Measurements from ENCODE around the gene BCAS3. TPM values are rescaled to one million over a fixed set of nuclear protein-coding genes. Genes with fewer than 3 reads are reported as not detected.

Gene BCAS3
- polyA plus RNA-seq, 1 donor from 2014 or later = 21.6 TPM

DNA sequence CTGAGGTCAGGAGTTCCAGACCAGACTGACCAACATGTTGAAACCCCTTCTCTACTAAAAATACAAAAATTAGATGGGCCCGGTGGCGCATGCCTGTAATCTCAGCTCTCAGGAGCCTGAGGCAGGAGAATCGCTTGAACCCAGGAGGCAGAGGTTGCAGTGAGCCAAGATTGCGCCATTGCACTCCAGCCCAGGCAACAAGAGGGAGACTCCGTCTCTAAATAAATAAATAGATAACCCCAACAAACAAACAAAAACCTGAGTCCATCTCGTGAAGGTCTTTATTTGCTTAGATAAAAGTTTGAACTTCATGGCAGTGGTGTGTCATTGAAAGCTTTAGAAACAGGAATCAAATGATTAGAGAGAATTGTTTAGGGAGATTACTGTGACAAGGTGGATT lies 167.4 kb downstream of the BCAS3 start:
- Histone ChIP-seq H3K27me3 (ENCODE audit: insufficient read depth, low read depth, low read length) (no peaks in the 10 kb centered on the region), H4K20me1 (ENCODE audit: insufficient read depth) (no peaks in the 10 kb centered on the region), H3K9me3 (ENCODE audit: low read length) (no peaks in the 10 kb centered on the region), H3K4me2 (ENCODE audit: low read length) (no peak overlapping the region), H3K9ac (ENCODE audit: low read length) (no peak overlapping the region), H2AFZ (ENCODE audit: low read depth, low read length) (no peak overlapping the region), H3K36me3 (ENCODE audit: insufficient read depth, low read length) (no peaks in the 10 kb centered on the region), H3K4me3 (ENCODE audit: low read length) (no peak overlapping the region), H3K9me2 (ENCODE audit: insufficient read depth, low read length) (no peaks in the 10 kb centered on the region), H3K27ac (ENCODE audit: low read length) (no peak overlapping the region), H3F3A (ENCODE audit: insufficient read depth, low read length, poor library complexity, severe bottlenecking) (no peaks in the 10 kb centered on the region), H3K79me2 (replicated peaks; ENCODE audit: insufficient read depth, low read length) (no peaks in the 10 kb centered on the region)
- TF ChIP-seq CTCF (IDR thresholded peaks at IDR 0.05; ENCODE audit: poor library complexity, severe bottlenecking) = no peak
- TF ChIP-seq, protein P1, sequence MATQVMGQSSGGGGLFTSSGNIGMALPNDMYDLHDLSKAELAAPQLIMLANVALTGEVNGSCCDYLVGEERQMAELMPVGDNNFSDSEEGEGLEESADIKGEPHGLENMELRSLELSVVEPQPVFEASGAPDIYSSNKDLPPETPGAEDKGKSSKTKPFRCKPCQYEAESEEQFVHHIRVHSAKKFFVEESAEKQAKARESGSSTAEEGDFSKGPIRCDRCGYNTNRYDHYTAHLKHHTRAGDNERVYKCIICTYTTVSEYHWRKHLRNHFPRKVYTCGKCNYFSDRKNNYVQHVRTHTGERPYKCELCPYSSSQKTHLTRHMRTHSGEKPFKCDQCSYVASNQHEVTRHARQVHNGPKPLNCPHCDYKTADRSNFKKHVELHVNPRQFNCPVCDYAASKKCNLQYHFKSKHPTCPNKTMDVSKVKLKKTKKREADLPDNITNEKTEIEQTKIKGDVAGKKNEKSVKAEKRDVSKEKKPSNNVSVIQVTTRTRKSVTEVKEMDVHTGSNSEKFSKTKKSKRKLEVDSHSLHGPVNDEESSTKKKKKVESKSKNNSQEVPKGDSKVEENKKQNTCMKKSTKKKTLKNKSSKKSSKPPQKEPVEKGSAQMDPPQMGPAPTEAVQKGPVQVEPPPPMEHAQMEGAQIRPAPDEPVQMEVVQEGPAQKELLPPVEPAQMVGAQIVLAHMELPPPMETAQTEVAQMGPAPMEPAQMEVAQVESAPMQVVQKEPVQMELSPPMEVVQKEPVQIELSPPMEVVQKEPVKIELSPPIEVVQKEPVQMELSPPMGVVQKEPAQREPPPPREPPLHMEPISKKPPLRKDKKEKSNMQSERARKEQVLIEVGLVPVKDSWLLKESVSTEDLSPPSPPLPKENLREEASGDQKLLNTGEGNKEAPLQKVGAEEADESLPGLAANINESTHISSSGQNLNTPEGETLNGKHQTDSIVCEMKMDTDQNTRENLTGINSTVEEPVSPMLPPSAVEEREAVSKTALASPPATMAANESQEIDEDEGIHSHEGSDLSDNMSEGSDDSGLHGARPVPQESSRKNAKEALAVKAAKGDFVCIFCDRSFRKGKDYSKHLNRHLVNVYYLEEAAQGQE (IDR thresholded peaks at IDR 0.05; ENCODE audit: borderline replicate concordance) = no peak
- no peak for TF ChIP-seq RAD21 (conservative IDR thresholded peaks at IDR 0.05)
- no peak for TF ChIP-seq MXI1 (conservative IDR thresholded peaks at IDR 0.05; ENCODE audit: poor library complexity, severe bottlenecking)
- TF ChIP-seq EP300 (conservative IDR thresholded peaks at IDR 0.05; ENCODE audit: poor library complexity, severe bottlenecking) = no peak
- no peak for TF ChIP-seq TAF1 (IDR thresholded peaks at IDR 0.05; ENCODE audit: low read depth)
- no peak for TF ChIP-seq POLR2AphosphoS5 (IDR thresholded peaks at IDR 0.05)
- TF ChIP-seq SMC3 (conservative IDR thresholded peaks at IDR 0.05; ENCODE audit: poor library complexity) = no peak
- TF ChIP-seq EZH2 (IDR thresholded peaks at IDR 0.05; ENCODE audit: borderline replicate concordance, insufficient read depth, low read length, poor library complexity, severe bottlenecking) = no peak

GRCh38 chr17:60846175-60846574 lies 168.5 kb downstream of the BCAS3 start:
- no peaks in the 10 kb centered on the region for H3K9me3 ChIP-seq (ENCODE audit: low read length)
- H3F3A ChIP-seq (ENCODE audit: insufficient read depth, low read length, poor library complexity, severe bottlenecking) = no peaks in the 10 kb centered on the region
- H3K27me3 ChIP-seq (ENCODE audit: insufficient read depth, low read depth, low read length) = no peaks in the 10 kb centered on the region
- TF ChIP-seq TAF1 (IDR thresholded peaks at IDR 0.05; ENCODE audit: low read depth) = no peak
- TF ChIP-seq POLR2AphosphoS5 (IDR thresholded peaks at IDR 0.05) = no peak
- TF ChIP-seq CTCF (IDR thresholded peaks at IDR 0.05; ENCODE audit: poor library complexity, severe bottlenecking) = no peak
- no peak for TF ChIP-seq EZH2 (IDR thresholded peaks at IDR 0.05; ENCODE audit: borderline replicate concordance, insufficient read depth, low read length, poor library complexity, severe bottlenecking)
- H3K4me3 ChIP-seq (ENCODE audit: low read length) = no peak overlapping the region
- no peak overlapping the region for H2AFZ ChIP-seq (ENCODE audit: low read depth, low read length)
- no peaks in the 10 kb centered on the region for H3K36me3 ChIP-seq (ENCODE audit: insufficient read depth, low read length)
- no peak overlapping the region for H3K27ac ChIP-seq (ENCODE audit: low read length)
- H3K9me2 ChIP-seq (ENCODE audit: insufficient read depth, low read length) = no peaks in the 10 kb centered on the region
- no peaks in the 10 kb centered on the region for H4K20me1 ChIP-seq (ENCODE audit: insufficient read depth)
- no peaks in the 10 kb centered on the region for H3K79me2 ChIP-seq (replicated peaks; ENCODE audit: insufficient read depth, low read length)
- H3K9ac ChIP-seq (ENCODE audit: low read length) = no peak overlapping the region
- H3K4me2 ChIP-seq (ENCODE audit: low read length) = no peak overlapping the region
